ENCODE results near the gene HSPG2. TPM values are rescaled to one million over a fixed set of nuclear protein-coding genes. Genes with fewer than 3 reads are reported as not detected.

Gene HSPG2
- total and polyA plus RNA-seq, 9 of the 15 experiments (the other 6 are each of a cell fraction or from before 2014, with no cell fraction given): 0.14 to 160 (median 15.7) TPM

DNA sequence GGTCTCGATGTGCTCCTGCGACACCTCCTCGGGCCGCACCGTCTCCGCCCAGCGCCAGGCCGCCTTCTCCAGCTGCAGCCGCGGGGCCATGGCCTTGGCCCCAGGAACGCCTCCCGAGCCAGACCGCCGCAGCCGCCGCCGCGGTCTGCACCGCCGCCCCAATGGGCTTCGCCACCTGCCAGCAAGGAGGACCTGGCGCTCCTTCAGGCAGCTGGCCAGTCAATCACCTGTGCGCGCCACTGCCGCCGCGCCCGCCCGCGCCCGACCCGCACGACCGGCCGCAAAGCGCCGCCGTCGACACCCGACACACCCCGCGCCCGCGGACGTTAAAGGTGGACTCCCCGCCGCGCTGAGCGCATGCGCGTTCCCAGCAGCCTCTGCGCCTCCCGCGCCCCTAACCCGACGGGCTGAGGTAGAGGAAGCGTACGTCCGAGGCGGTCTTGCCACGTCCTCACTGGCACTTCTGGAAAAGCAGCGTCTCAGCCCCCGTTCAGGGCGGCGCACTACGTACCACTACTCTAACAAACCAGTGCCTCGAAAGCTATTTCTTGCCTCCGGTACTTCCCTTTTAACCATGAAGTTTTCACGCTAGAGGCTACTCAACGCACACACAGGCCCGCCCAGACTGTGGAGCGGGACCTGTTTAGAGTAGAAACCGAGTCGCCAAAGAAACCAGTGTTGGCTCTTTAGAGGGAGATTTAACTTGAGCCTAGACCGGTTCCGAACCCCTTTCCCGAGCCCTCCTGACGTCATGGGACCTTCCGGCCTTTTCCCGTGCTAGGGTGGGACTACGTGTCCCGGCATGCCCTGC lies 154.0 kb downstream of the HSPG2 start, which contains the start of gene USP48 (continued):
- peak; percentile 30; the same call in 1 of the 2 replicates for TF ChIP-seq GABPB2 (CRISPR knock-in tag; conservative IDR thresholded peaks at IDR 0.05)
- peak; percentile 51 to 87 for TF ChIP-seq TEAD1 (CRISPR knock-in tag; IDR thresholded peaks at IDR 0.05)
- TF ChIP-seq NBN (IDR thresholded peaks at IDR 0.05; ENCODE audit: low read depth): peak; percentile 49
- no peak for TF ChIP-seq ETV6 (IDR thresholded peaks at IDR 0.05; ENCODE audit: borderline replicate concordance in 1 of 2, low read depth in 2 of 2, low read length in 1 of 2)
- peak; percentile 74; the same call in 1 of the 2 replicates for TF ChIP-seq ETV6 (CRISPR knock-in tag; IDR thresholded peaks at IDR 0.05; ENCODE audit: borderline replicate concordance)
- peak; percentile 87 for TF ChIP-seq CREB1 (IDR thresholded peaks at IDR 0.05)
- peak; percentile 95 for TF ChIP-seq CREB1 (CRISPR knock-in tag; IDR thresholded peaks at IDR 0.05)
- TF ChIP-seq ZNF707 (CRISPR knock-in tag; conservative IDR thresholded peaks at IDR 0.05): 0 out of 2 replicates have a peak, but pooled peaks have one; percentile 14
- no peak for TF ChIP-seq KDM2B (CRISPR knock-in tag; IDR thresholded peaks at IDR 0.05)
- TF ChIP-seq STAG1 (CRISPR knock-in tag; IDR thresholded peaks at IDR 0.05; ENCODE audit: borderline replicate concordance): peak; percentile 41; the same call in 1 of the 2 replicates
- TF ChIP-seq TRIM24 (IDR thresholded peaks at IDR 0.05): peak in 1 of 2 experiments; percentile 66; a peak in 2 of 4 replicates
- TF ChIP-seq ZZZ3 (IDR thresholded peaks at IDR 0.05): no peak
- TF ChIP-seq, protein P1, sequence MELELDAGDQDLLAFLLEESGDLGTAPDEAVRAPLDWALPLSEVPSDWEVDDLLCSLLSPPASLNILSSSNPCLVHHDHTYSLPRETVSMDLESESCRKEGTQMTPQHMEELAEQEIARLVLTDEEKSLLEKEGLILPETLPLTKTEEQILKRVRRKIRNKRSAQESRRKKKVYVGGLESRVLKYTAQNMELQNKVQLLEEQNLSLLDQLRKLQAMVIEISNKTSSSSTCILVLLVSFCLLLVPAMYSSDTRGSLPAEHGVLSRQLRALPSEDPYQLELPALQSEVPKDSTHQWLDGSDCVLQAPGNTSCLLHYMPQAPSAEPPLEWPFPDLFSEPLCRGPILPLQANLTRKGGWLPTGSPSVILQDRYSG (tag; conservative IDR thresholded peaks at IDR 0.05; ENCODE audit: low read depth): 0 out of 2 replicates have a peak, but pooled peaks have one; percentile 86
- TF ChIP-seq ZNF644 (tag; IDR thresholded peaks at IDR 0.05; ENCODE audit: low read depth): no peak
- no peak for TF ChIP-seq TFAM (CRISPR knock-in tag; conservative IDR thresholded peaks at IDR 0.05)
- TF ChIP-seq, protein P2, sequence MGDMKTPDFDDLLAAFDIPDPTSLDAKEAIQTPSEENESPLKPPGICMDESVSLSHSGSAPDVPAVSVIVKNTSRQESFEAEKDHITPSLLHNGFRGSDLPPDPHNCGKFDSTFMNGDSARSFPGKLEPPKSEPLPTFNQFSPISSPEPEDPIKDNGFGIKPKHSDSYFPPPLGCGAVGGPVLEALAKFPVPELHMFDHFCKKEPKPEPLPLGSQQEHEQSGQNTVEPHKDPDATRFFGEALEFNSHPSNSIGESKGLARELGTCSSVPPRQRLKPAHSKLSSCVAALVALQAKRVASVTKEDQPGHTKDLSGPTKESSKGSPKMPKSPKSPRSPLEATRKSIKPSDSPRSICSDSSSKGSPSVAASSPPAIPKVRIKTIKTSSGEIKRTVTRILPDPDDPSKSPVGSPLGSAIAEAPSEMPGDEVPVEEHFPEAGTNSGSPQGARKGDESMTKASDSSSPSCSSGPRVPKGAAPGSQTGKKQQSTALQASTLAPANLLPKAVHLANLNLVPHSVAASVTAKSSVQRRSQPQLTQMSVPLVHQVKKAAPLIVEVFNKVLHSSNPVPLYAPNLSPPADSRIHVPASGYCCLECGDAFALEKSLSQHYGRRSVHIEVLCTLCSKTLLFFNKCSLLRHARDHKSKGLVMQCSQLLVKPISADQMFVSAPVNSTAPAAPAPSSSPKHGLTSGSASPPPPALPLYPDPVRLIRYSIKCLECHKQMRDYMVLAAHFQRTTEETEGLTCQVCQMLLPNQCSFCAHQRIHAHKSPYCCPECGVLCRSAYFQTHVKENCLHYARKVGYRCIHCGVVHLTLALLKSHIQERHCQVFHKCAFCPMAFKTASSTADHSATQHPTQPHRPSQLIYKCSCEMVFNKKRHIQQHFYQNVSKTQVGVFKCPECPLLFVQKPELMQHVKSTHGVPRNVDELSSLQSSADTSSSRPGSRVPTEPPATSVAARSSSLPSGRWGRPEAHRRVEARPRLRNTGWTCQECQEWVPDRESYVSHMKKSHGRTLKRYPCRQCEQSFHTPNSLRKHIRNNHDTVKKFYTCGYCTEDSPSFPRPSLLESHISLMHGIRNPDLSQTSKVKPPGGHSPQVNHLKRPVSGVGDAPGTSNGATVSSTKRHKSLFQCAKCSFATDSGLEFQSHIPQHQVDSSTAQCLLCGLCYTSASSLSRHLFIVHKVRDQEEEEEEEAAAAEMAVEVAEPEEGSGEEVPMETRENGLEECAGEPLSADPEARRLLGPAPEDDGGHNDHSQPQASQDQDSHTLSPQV (IDR thresholded peaks at IDR 0.05): 0 out of 2 replicates have a peak, but pooled peaks have one; percentile 74
- TF ChIP-seq ZNF584 (CRISPR knock-in tag; IDR thresholded peaks at IDR 0.05; ENCODE audit: low read depth): peak; percentile 97; the same call in 1 of the 2 replicates
- TF ChIP-seq, protein P3, sequence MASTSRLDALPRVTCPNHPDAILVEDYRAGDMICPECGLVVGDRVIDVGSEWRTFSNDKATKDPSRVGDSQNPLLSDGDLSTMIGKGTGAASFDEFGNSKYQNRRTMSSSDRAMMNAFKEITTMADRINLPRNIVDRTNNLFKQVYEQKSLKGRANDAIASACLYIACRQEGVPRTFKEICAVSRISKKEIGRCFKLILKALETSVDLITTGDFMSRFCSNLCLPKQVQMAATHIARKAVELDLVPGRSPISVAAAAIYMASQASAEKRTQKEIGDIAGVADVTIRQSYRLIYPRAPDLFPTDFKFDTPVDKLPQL (IDR thresholded peaks at IDR 0.05; ENCODE audit: extremely low read depth, insufficient read length): peak; percentile 25
- peak; percentile 70; the same call in 1 of the 2 replicates for TF ChIP-seq NR3C1 (CRISPR knock-in tag; IDR thresholded peaks at IDR 0.05)
- TF ChIP-seq, protein P4, sequence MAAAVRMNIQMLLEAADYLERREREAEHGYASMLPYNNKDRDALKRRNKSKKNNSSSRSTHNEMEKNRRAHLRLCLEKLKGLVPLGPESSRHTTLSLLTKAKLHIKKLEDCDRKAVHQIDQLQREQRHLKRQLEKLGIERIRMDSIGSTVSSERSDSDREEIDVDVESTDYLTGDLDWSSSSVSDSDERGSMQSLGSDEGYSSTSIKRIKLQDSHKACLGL (CRISPR knock-in tag; IDR thresholded peaks at IDR 0.05; ENCODE audit: borderline replicate concordance, poor library complexity, severe bottlenecking): no peak
- peak; percentile 83; the same call in 1 of the 2 replicates for TF ChIP-seq HNRNPL (IDR thresholded peaks at IDR 0.05; ENCODE audit: low read depth, low read length)
- TF ChIP-seq DNMT1 (IDR thresholded peaks at IDR 0.05): peak; percentile 98
